GM12875 (cell line): ENCODE results near the gene C19orf38.

Experiments
- H3K4me3 ChIP-seq: one replicate; pipeline ENCODE4 v1.5.1; 2011; ENCODE audit warnings: low read depth, low read length, control low read depth
- TF ChIP-seq, protein P1 (sequence below): IDR thresholded peaks from 2 replicates; pipeline ENCODE4 v1.5.1; 2011; ENCODE audit warnings: low read depth, mild to moderate bottlenecking, control low read depth, inconsistent platforms, low read length, moderate library complexity, borderline replicate concordance; ENCODE audit not compliant: insufficient read depth

Gene C19orf38

DNA sequence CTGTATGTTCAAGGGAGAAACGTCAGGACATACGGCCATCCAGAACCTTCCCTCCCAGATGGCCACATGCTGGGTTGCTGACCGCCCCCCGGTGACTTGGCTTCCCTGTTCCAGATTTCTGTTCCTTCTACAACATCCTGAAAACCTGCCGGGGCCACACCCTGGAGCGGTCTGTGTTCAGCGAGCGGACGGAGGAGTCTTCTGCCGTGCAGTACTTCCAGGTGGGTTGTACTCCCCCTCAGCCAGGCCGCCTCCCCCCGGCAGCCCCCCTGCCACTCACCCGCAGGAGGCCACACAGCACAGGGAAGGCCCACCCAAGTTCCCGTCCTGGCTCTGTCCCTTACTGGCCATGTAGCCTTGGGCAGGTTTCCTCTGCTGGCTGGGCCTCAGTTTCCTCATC is 59.7 kb downstream of the C19orf38 start:
- TF ChIP-seq, protein P1, sequence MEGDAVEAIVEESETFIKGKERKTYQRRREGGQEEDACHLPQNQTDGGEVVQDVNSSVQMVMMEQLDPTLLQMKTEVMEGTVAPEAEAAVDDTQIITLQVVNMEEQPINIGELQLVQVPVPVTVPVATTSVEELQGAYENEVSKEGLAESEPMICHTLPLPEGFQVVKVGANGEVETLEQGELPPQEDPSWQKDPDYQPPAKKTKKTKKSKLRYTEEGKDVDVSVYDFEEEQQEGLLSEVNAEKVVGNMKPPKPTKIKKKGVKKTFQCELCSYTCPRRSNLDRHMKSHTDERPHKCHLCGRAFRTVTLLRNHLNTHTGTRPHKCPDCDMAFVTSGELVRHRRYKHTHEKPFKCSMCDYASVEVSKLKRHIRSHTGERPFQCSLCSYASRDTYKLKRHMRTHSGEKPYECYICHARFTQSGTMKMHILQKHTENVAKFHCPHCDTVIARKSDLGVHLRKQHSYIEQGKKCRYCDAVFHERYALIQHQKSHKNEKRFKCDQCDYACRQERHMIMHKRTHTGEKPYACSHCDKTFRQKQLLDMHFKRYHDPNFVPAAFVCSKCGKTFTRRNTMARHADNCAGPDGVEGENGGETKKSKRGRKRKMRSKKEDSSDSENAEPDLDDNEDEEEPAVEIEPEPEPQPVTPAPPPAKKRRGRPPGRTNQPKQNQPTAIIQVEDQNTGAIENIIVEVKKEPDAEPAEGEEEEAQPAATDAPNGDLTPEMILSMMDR: no peak
- H3K4me3 ChIP-seq: no peak overlapping the region

DNA sequence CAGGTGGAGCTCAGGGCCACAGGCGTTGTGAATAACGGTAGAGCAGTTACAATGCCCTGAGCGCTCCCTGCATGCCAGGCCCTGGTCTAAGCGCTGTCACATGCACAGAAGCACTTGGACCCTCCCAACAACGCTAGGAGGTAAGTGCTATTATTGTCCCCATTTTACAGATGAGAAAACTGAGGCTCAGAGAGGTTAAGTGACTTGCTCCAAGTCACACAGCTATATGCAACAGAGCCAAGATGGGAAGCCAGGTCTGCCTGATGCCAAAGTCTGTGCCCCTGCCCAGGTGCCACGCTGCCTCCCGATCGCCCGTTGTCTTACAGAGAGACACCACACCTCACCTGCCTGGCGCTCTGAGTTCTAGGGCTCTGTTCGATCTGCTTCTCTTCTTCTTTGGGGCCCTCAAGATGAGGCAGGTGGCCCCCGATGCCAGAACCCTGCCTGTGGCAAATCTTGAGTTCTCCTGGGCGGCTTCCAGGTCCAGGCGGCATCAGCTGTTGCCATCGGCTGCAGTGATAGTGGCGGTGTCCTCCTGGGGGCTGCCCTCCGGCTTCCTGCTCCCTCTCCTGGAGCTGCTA is 60.3 kb downstream of the C19orf38 start:
- TF ChIP-seq, protein P1: no peak
- H3K4me3 ChIP-seq: no peak overlapping the region

DNA sequence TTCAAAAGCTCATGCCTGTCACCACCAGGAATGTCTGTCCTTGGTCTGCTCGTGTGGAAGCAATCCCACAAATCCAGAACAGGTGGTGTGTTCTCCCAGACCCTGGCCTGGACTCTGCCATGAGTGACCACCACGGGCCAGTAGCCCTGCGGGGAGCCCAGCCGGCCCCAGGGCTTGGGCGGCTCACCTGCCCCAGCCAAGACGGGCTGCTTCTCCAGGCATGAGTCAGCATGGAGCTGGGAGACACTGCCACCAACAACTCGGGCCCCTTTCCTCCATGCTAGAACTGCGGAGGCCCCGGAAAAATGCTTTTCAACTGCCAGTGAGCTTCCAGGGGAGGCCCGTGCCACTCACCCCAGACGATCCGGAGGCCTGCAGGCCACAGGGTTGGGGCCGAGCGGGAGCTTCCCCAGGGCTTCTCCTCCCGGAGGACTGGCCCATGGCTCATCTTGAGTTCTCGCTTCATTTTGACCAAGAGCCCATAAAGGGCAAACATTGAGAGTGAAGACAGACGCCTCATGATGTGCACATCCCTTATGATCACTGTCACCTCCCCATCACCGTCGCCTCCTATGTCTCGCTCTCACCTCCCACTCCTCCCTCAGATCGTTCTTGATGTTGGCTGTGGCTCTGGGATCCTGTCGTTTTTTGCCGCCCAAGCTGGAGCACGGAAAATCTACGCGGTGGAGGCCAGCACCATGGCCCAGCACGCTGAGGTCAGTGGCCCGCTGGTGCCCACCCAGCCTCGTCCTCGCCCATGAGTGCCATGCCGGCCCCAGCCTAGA is 63.6 kb downstream of the C19orf38 start:
- no peak overlapping the region for H3K4me3 ChIP-seq
- TF ChIP-seq, protein P1: no peak

DNA sequence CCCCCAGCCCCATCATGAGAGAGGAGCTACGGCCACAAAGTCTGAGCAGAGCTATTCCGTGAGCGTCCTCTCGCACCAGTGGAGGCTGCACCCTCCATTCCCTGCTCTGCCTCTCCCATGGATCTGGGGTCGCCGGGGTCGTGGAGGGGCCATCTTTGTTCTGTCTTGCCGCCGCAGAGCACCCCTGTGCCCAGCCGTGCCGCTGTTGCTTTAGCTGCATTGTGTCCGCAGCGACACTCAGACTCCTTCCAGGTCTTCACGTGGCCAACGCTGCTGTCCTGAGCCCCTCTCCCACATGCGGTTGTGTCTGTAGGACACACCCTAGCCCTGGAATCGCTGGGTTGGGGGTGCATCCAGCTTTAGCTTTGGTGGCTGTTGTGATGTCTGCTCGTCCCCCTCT is 64.4 kb downstream of the C19orf38 start:
- no peak overlapping the region for H3K4me3 ChIP-seq
- TF ChIP-seq, protein P1: no peak

DNA sequence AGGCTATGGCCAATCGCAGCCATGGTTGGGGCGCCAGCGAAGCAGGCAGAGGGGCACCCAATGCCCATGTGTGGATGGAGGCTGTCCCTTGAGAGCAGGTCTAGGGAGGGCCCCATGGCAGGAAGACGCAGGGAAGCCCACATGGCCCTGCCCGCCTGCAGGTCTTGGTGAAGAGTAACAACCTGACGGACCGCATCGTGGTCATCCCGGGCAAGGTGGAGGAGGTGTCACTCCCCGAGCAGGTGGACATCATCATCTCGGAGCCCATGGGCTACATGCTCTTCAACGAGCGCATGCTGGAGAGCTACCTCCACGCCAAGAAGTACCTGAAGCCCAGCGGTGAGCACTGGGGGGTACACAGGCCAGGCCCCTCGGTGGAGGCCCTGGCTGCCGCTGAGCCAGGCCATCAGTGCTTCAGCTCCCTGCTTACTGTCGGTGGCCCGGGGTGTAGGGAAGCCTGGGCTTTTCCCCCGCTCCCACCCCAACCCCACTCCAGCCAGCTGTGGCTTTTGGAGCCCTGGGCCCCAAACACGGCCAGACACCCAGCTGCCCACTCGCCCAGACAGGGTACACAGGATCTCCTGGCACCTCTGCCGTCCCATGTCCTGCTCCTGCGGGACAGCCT is 65.6 kb downstream of the C19orf38 start:
- TF ChIP-seq, protein P1: no peak
- H3K4me3 ChIP-seq: no peak overlapping the region

DNA sequence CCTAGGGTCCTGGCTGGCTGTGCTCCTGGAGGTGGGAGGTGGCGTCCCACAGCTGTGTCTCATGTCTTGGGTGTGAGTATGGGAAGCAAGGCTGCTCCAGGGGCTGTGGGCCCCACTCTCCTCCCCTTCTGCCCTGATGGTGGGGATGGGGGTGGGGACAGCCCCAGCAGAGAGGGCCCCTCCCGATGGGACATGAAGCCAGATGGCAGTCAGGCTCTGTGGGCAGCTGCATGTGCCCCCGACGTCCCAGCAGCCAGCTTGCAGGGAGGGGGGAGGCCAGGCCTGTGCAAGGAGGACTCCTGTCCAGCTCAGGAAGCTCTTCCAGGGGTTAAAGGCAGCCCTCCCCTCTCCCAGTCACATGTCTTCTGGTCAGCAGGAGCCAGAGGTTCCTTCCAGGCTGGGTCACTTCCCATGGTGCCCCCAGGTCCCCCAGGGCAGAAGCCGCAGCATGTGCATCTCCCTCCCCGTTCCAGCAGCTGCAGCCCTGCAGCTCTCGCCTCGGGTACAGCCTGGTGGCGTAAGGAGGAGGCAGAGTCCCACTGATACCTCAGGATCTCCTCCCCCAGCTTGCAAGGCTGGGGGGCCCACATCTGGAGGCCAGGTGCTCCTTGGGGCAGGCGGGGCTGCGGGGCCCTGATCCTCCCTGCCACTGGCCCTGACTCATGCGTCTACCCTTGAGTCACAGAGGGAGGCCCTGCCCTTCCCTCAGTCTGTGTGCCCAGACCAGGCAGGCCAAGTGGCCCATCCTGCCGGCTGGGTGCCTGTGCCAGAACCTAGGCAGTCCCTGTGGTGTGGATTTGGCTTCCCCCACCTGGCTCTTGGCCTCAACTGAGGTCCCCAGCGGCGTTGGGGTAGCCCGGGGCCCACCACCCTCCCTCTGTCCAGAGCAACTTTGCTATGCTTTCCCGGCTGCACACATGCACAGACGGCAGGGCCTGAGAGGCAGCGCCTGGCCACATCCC is 67.2 kb downstream of the C19orf38 start:
- no peak overlapping the region for H3K4me3 ChIP-seq
- TF ChIP-seq, protein P1: no peak
